Osteoblast (primary cell): ENCODE results near the gene CPA1. TPM values are rescaled to one million over a fixed set of nuclear protein-coding genes. Genes with fewer than 3 reads are reported as not detected.

ENCODE experiments used
- DNase-seq: peaks from one replicate; pipeline ENCODE4 v3.0.0; 2011; ENCODE audit warnings: low spot score, mixed read lengths; ENCODE audit not compliant: insufficient read length; ENCODE audit errors: missing footprints
- H2AFZ ChIP-seq: 2 replicates; pipeline ENCODE4 v1.6.0; 2011; ENCODE audit warnings: mild to moderate bottlenecking, low read length
- H3K27ac ChIP-seq: 2 replicates; pipeline ENCODE4 v1.5.1; 2011; ENCODE audit warnings: mild to moderate bottlenecking, low read depth, low read length, moderate library complexity
- H3K27me3 ChIP-seq: 2 replicates; pipeline ENCODE4 v1.6.0; 2012; ENCODE audit warnings: mild to moderate bottlenecking, control low read depth, inconsistent platforms, low read length, moderate library complexity; ENCODE audit not compliant: insufficient read depth
- H3K36me3 ChIP-seq: 2 replicates; pipeline ENCODE4 v1.5.1; 2011; ENCODE audit warnings: mild to moderate bottlenecking, low read length, control low read depth, moderate library complexity; ENCODE audit not compliant: insufficient read depth
- H3K4me1 ChIP-seq: 2 replicates; pipeline ENCODE4 v1.5.1; 2011; ENCODE audit warnings: mild to moderate bottlenecking, low read length, control low read depth, moderate library complexity; ENCODE audit not compliant: insufficient read depth
- H3K4me2 ChIP-seq: 2 replicates; pipeline ENCODE4 v1.6.0; 2011; ENCODE audit warnings: mild to moderate bottlenecking, low read length; ENCODE audit not compliant: insufficient read depth
- H3K4me3 ChIP-seq: fragments of 200-600 bp; sonication (generic); 3 replicates; pipeline ENCODE4 v1.5.1; 2012; ENCODE audit warnings: mild to moderate bottlenecking, low read length, inconsistent platforms; ENCODE audit not compliant: insufficient read depth
- H3K79me2 ChIP-seq: 2 replicates; pipeline ENCODE4 v1.6.0; 2012; ENCODE audit warnings: mild to moderate bottlenecking, low read length, control low read depth, inconsistent platforms; ENCODE audit not compliant: insufficient read depth
- H3K9me3 ChIP-seq: 2 replicates; pipeline ENCODE4 v1.5.1; 2011; ENCODE audit warnings: low read depth, low read length, control low read depth
- H4K20me1 ChIP-seq: 2 replicates; pipeline ENCODE4 v1.6.0; 2012; ENCODE audit warnings: mild to moderate bottlenecking, low read length, control low read depth; ENCODE audit not compliant: insufficient read depth
- CTCF ChIP-seq: IDR thresholded peaks from 2 replicates; pipeline ENCODE4 v1.5.1; 2011; ENCODE audit warnings: mild to moderate bottlenecking, low read depth, low read length, moderate library complexity; ENCODE audit errors: extremely low read depth
- total RNA-seq: library from RNA; depleted of rRNA; stranded (reverse); fragments of >200 nt; gene quantifications from 2 replicates; pipeline ENCODE4 v1.2.3, GENCODE V29; 2012

CPA1 gene
- total RNA-seq, 1 donor, result 1.1 TPM

- H3K9me3 ChIP-seq, result no peaks in the 10 kb centered on the region
- H3K79me2 ChIP-seq, result no peaks in the 10 kb centered on the region
- H3K27ac ChIP-seq, result no peak overlapping the region
- H2AFZ ChIP-seq, result no peak overlapping the region
- H3K4me3 ChIP-seq, result no peak overlapping the region
- H3K4me2 ChIP-seq, result no peak overlapping the region
- H3K36me3 ChIP-seq, result no peaks in the 10 kb centered on the region
- H3K4me1 ChIP-seq, result peaks cover 7% of the 10 kb centered on the region
- no peak for DNase-seq
- no peak for TF ChIP-seq CTCF
- H3K27me3 ChIP-seq, result no peaks in the 10 kb centered on the region
- no peaks in the 10 kb centered on the region for H4K20me1 ChIP-seq
These were observed 20.8 kb downstream of the CPA1 start for GRCh38 chr7:130401101-130401500.

GRCh38 chr7:130401578-130401977 is 21.3 kb downstream of the CPA1 start:
- DNase-seq, result no peak

GRCh38 chr7:130405003-130405402 is 24.7 kb downstream of the CPA1 start:
- DNase-seq, result no peak
- Histone ChIP-seq H3K9me3 (no peaks in the 10 kb centered on the region), H4K20me1 (no peaks in the 10 kb centered on the region), H3K36me3 (no peaks in the 10 kb centered on the region), H3K27ac (no peak overlapping the region), H3K79me2 (no peaks in the 10 kb centered on the region), H3K4me2 (no peak overlapping the region), H2AFZ (no peak overlapping the region), H3K4me3 (no peak overlapping the region), H3K4me1 (peaks cover 13% of the 10 kb centered on the region), H3K27me3 (no peaks in the 10 kb centered on the region)
- no peak for TF ChIP-seq CTCF

More at GRCh38 chr7:130401578-130401977, 21.3 kb downstream of the CPA1 start:
- no peaks in the 10 kb centered on the region for H3K9me3 ChIP-seq
- no peak overlapping the region for H3K4me2 ChIP-seq
- H3K4me3 ChIP-seq, result no peak overlapping the region
- no peak for TF ChIP-seq CTCF
- no peaks in the 10 kb centered on the region for H3K36me3 ChIP-seq
- H3K27ac ChIP-seq, result no peak overlapping the region
- H3K79me2 ChIP-seq, result no peaks in the 10 kb centered on the region
- peaks cover 7% of the 10 kb centered on the region for H3K4me1 ChIP-seq
- no peak overlapping the region for H2AFZ ChIP-seq
- no peaks in the 10 kb centered on the region for H3K27me3 ChIP-seq
- H4K20me1 ChIP-seq, result no peaks in the 10 kb centered on the region

GRCh38 chr7:130409067-130409711 is 28.9 kb downstream of the CPA1 start:
- DNase-seq, result no peak

More at GRCh38 chr7:130409067-130409711, 28.9 kb downstream of the CPA1 start:
- no peaks in the 10 kb centered on the region for H4K20me1 ChIP-seq
- no peak for TF ChIP-seq CTCF
- H3K27me3 ChIP-seq, result no peaks in the 10 kb centered on the region
- no peak overlapping the region for H3K4me2 ChIP-seq
- peaks cover 10% of the 10 kb centered on the region for H3K4me1 ChIP-seq
- no peaks in the 10 kb centered on the region for H3K36me3 ChIP-seq
- no peaks in the 10 kb centered on the region for H3K9me3 ChIP-seq
- H3K27ac ChIP-seq, result no peak overlapping the region
- H2AFZ ChIP-seq, result no peak overlapping the region
- no peaks in the 10 kb centered on the region for H3K79me2 ChIP-seq
- H3K4me3 ChIP-seq, result no peak overlapping the region
